HG03280 (cell line): ENCODE measurements around the gene OAS2.

Experiments
- ATAC-seq: cut with Tn5 transposase; IDR thresholded peaks from one replicate; pipeline ENCODE4 v1.9.1; 2021; ENCODE audit warnings: mild to moderate bottlenecking, moderate library complexity; ENCODE audit not compliant: unreplicated experiment

OAS2 gene

DNA sequence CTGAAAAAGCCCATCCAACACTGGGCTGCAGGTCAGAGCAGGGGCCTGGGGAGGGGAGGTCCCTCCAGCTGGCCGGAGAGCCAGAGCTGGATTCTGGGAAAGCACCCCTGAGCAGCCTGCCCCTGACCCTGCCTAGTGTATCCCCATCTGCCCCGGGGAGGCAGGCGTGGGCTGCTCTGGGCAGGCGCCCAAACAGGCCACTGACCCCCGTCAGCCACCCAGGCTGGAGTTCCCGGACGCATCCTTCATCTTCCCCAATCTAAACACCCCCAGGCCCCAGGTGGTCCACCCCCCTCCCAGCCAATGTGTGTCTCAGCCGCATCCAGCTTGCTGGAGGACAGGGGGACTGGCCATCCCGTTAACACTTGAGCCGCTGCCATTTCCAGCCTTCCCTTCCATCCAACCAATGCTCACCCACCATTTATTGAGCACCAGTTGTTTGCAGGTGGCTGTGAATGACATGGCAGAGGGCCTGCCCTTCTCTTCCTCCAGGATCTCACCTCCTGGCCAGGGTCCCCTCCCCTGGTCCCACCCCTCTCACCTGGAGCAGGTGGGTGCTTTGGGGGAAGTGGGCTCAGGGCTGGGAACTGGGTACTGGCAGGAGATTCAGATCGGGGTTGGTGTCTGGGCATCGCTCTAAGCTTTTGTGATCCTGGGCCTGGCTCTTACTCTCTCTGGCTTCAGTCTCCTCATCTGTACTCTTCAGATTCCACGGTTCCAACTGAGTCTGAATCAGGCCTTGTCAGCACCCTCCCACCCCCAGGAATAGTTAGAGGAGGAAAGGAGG, 77.5 kb downstream of the OAS2 start:
- no peak for ATAC-seq

DNA sequence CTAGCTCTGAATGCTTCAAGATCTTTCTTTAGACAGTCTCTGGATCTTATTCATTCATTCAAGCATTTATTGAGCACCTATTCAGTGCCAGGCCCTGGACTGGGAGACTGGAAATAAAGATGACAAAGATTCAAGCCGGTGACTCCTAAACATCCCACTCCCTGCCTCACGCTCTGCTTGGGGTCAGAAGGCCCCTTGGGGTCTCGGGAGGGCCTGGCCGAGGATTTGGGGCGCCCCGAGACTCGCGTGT, 78.0 kb downstream of the OAS2 start:
- ATAC-seq: no peak

DNA sequence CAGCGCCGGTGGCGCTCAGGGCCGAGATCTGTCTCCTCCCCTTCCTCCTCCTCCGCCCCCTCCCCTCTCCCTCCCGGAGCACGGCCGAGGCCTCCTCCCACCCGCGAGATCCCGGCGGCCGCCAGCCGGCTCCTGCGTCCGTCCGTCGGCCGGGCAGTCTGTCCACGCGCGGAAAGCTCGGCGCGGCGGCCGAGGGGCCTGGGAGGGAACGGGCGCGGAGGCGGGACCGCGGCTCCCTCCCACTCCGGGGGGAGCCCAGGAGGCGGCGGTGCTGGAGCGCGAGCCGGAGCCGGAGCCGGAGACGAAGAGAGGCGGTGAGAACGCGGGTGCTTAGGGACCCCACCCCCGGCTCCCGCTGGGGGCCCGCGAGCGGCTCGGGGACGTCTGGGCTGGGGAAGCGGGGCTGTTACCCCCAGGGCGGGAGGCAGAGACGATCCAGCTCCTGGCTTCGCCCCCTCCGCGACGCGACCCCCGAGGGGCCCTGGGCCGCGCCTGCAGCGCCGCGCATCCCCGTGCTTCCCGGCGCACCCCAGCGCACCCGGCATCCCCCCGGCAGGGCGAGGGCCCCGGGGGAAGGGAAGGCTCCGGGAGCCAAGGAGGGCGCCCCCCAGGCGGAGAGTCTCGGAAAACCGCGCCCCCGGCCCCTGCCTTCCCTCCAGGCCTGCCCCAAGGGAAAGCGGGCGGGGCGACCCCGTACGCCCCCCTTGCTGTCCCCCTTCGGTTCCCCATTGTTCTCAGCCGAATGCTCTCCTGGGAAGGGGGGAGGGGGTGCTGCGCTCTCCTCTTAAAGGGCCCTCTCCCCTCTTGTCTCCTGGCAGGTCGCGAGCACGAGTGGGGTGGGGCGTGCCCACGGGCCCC, 78.5 kb downstream of the OAS2 start, which contains the start of gene DTX1:
DTX1 (plus strand) TSS at position 100 of the 858 bp plus-strand sequence. CDS start 1,463 bp downstream, outside the sequence.
- no peak for ATAC-seq

DNA sequence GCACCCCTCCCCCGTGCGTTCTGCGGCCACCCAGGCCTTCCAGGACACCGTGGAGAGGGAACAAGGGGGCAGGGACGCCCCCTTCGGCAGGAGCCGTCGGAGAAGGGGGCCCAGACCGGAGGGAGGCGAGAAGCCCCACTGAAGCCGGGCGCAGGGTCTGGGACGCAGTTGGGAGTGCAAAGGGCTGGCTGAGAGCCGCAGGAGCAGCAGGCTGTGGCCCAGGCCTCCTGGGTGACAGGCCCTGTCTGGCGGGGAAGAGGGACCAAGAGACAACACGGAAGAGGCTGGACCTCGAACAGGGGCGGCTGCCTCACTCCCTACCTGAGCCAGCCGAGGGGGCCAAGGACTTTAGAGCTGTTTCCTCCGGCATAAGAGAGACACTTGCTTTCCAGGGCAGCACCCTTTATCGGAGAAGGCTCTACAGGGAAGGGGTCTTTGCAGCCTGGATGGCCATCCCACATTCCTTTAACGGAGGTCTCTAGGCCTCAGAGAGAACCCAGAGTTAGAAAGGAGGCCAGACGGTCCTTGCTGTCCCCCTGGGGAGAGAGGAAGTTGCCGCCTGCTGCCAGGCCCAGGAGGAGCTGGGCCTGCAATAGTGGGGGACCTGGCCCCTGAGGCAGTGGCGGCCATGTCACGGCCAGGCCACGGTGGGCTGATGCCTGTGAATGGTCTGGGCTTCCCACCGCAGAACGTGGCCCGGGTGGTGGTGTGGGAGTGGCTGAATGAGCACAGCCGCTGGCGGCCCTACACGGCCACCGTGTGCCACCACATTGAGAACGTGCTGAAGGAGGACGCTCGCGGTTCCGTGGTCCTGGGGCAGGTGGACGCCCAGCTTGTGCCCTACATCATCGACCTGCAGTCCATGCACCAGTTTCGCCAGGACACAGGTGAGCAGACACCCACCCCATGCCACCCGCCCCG, 79.5 kb downstream of the OAS2 start:
- ATAC-seq: no peak

DNA sequence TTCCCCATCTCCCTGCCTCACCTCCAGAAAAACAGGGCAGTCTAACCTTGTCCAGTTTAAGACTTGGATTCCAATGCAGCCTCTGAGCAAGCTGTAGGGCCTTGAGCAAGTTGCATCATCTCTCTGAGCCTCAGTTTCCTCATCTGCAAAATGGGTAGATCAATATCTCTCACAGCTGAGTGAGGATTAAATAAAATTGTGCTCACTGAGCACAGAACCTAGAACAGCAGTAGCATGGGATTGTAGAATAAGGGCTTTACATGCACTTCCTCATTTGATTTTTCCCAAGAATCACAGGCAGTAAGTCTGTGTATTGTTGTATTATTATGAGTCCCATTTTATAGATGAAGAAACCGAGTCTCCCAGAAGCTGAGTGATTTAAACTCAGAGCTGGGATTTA, 80.2 kb downstream of the OAS2 start:
- no peak for ATAC-seq

DNA sequence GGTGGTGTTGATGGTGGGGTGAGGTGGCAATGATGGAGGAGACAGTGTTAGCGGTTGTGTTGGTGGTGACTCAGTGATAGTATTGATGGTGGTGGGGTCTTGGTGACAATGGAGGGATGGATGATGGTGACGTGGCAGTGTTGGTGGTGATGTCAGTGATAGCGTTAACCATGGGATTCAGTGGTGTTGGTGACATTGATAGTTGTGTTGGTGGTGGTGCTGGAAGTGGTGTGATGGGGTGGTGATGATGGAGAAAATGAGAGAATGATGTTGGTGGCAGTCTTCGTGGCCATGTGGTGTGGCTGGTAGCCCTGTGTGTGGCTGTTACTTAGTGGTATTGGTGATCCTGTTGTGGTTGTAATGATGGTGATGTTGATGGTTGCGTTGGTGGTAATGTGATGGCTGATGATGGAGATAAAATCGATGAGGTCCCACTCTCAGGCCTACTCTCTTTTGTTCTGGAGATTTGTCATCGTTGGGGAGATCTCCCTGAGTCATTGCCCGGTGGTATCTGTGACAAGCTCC, 80.8 kb downstream of the OAS2 start:
- no peak for ATAC-seq

DNA sequence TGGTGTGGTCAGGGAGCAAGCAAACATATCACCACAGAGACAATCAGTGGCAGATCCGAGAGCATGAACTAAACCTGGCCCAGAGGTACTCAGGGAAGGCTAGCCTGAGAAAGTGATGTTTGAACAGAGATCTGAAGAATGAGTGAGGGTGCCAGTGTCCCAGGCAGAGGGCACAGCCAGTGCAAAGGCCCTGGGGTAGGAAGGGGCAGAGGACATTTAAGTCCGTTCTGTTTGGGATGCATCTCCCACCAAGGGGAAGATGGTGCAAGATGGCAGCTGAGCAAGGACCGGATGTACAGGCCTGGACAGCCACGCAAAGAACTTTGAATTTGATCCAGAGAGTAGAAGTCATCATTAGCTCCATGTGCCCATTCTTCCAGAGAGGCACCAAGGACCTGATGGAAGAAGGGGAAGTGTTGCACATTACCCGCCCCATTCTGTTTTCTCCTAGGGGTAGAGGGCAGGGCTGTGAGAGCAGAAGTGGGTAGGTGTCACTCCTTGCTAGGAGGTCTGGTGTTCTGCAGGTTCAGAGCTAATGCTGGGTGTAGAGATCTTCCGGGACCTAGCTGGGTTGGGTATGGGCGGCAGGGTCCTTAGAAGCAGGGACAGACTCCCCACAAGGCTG, 82.1 kb downstream of the OAS2 start:
- ATAC-seq: no peak

DNA sequence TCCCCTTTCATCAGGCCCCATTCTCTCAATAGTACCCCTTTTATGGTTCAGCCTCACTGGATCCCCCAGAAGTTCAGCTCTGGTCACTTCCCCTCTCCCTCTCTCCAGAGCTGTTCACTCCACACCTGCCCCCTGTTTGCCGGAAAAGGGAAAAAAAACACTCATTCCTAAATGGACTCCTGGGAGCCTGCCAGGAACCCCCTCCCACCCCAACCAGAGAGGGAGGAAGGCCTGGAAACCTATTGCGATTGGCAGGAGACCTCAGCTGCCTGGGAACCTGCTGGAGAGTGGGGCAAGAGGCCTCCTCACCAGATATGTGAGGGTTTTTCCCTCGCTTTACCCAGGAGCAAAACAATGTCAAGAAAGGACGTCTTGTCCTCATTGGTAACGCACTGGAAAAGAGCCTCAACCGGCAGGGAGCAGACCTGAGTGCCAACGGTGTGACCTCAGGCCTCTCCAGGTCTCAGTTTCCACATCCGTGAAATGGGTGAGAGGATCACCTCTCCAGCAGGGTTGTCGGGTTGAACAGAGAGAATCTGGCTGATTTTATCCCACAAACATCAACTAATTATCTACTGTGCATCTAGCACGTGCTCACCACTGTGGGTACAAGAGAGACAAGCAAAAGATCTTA, 82.9 kb downstream of the OAS2 start:
- ATAC-seq: no peak
